MCF 10A (cell line): ENCODE results near the gene ANKRD60. TPM values are rescaled to one million over a fixed set of nuclear protein-coding genes. Genes with fewer than 3 reads are reported as not detected.

Experiments
- BruUV-seq: library from RNA; stranded (reverse); fragments of 400-500 nt; replicated peaks from 2 replicates; lab custom pipeline; 2021; lab: Mats Ljungman, UMichigan
- CTCF ChIA-PET: fragments of 300-600 bp; sonication (Branson Sonifier 250); formaldehyde crosslinking; extraction: SDS; loops from one replicate; lab custom pipeline; 2021; ENCODE audit warnings: antibody characterized with exemption, inconsistent platforms; lab: Yijun Ruan, JAX
- POLR2A ChIA-PET: fragments of 300-600, 350-650 bp; sonication (Branson Sonifier 250); formaldehyde crosslinking; extraction: SDS; loops from one replicate; lab custom pipeline; 2020; ENCODE audit warnings: antibody characterized with exemption, inconsistent platforms; lab: Yijun Ruan, JAX
- DNase-seq: peaks from one replicate; pipeline ENCODE4 v3.0.0-alpha.2; 2018; ENCODE audit not compliant: unreplicated experiment
- H3K27ac Mint-ChIP-seq: one replicate; pipeline ENCODE4 v1.8.0; 2022; ENCODE audit warnings: mild to moderate bottlenecking, low read depth, mixed read lengths; ENCODE audit not compliant: unreplicated experiment
- H3K27me3 Mint-ChIP-seq: one replicate; pipeline ENCODE4 v1.8.0; 2022; ENCODE audit warnings: mixed read lengths; ENCODE audit not compliant: insufficient read depth, unreplicated experiment
- H3K36me3 Mint-ChIP-seq: one replicate; pipeline ENCODE4 v1.8.0; 2022; ENCODE audit warnings: mild to moderate bottlenecking, moderate library complexity, mixed read lengths; ENCODE audit not compliant: insufficient read depth, unreplicated experiment
- H3K4me1 Mint-ChIP-seq: one replicate; pipeline ENCODE4 v1.8.0; 2022; ENCODE audit warnings: mixed read lengths; ENCODE audit not compliant: insufficient read depth, unreplicated experiment
- H3K4me3 Mint-ChIP-seq: one replicate; pipeline ENCODE4 v1.8.0; 2022; ENCODE audit warnings: mild to moderate bottlenecking, moderate library complexity, mixed read lengths; ENCODE audit not compliant: unreplicated experiment
- H3K9me3 Mint-ChIP-seq: one replicate; pipeline ENCODE4 v1.8.0; 2022; ENCODE audit warnings: mixed read lengths; ENCODE audit not compliant: unreplicated experiment
- intact Hi-C: fragments of 100-400 bp; cut with micrococcal nuclease; formaldehyde crosslinking; loops from 2 replicates; pipeline ENCODE4 v1.14.1; 2022
- total RNA-seq: library from RNA; stranded (reverse); gene quantifications from 2 replicates; pipeline ENCODE4 v1.2.3, GENCODE V29; 2022
- TF ChIP-seq, protein P1 (sequence below): fragments of 200-600 bp; IDR thresholded peaks from one replicate; pipeline ENCODE4 v1.8.0; 2022; ENCODE audit warnings: antibody characterized with exemption, mild to moderate bottlenecking; ENCODE audit not compliant: unreplicated experiment

Gene ANKRD60
- total RNA-seq, 1 experiment from 2014 or later: not detected

DNA sequence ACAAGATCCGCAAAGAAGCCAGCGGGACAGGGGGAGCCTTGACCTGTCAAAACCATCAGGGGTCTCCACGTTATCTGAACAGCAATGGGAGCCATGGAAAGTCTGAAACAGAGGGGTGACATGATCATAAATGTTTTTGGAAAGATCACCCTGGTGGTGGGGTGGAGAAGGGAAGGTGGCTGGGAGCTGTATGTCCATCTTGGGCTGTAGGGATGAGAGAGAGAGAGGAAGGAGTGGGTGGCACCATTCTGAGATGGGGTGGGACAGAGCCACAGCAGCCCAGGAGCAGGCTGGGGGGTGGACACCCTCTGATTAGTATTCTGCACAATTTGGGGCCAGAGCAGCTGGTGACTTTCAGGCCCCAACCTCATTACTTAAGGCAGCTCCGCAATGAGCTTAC is 30.1 kb downstream of the ANKRD60 start:
- no peak for DNase-seq
- Mint-ChIP-seq H3K27ac (no peak overlapping the region), H3K9me3 (peaks cover 11% of the 10 kb centered on the region), H3K36me3 (no peaks in the 10 kb centered on the region), H3K27me3 (peaks cover 43% of the 10 kb centered on the region), H3K4me3 (no peak overlapping the region), H3K4me1 (no peaks in the 10 kb centered on the region)
- CTCF ChIA-PET: interaction anchor here (1.1 to 2.2 kb wide), 2 partner anchors 10 to 577 kb away, joined by 4 to 6 read pairs; no protein-coding TSS in a partner anchor
- TF ChIP-seq, protein P1, sequence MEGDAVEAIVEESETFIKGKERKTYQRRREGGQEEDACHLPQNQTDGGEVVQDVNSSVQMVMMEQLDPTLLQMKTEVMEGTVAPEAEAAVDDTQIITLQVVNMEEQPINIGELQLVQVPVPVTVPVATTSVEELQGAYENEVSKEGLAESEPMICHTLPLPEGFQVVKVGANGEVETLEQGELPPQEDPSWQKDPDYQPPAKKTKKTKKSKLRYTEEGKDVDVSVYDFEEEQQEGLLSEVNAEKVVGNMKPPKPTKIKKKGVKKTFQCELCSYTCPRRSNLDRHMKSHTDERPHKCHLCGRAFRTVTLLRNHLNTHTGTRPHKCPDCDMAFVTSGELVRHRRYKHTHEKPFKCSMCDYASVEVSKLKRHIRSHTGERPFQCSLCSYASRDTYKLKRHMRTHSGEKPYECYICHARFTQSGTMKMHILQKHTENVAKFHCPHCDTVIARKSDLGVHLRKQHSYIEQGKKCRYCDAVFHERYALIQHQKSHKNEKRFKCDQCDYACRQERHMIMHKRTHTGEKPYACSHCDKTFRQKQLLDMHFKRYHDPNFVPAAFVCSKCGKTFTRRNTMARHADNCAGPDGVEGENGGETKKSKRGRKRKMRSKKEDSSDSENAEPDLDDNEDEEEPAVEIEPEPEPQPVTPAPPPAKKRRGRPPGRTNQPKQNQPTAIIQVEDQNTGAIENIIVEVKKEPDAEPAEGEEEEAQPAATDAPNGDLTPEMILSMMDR: no peak
- POLR2A ChIA-PET: interaction anchor here (0.6 kb wide), 1 partner anchor 195 kb away, joined by 3 read pairs; no protein-coding TSS in a partner anchor
- no TSS peak for BruUV-seq
- intact Hi-C loops: no loop called here

DNA sequence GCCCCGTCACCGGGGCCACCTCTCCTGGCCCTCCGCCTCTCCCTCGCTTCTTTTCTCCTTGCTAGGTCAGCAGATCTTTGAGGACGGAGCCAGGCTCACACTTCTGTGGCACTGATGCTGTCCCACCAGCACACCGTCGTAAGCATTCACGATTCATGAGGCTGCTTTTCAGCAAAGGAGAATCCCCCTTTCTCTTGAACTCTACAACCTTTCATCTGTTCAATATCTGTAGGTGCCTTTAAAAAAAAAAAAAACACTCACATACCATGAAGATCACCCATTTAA is 31.3 kb downstream of the ANKRD60 start:
- peaks cover 11% of the 10 kb centered on the region for H3K9me3 Mint-ChIP-seq
- TF ChIP-seq, protein P1: no peak
- peaks cover 44% of the 10 kb centered on the region for H3K27me3 Mint-ChIP-seq
- ChIA-PET CTCF (no interaction called here), POLR2A (no interaction called here)
- no peaks in the 10 kb centered on the region for H3K4me1 Mint-ChIP-seq
- no peak overlapping the region for H3K27ac Mint-ChIP-seq
- intact Hi-C loops: no loop called here
- no peak for DNase-seq
- no TSS peak for BruUV-seq
- H3K4me3 Mint-ChIP-seq: no peak overlapping the region
- no peaks in the 10 kb centered on the region for H3K36me3 Mint-ChIP-seq

DNA sequence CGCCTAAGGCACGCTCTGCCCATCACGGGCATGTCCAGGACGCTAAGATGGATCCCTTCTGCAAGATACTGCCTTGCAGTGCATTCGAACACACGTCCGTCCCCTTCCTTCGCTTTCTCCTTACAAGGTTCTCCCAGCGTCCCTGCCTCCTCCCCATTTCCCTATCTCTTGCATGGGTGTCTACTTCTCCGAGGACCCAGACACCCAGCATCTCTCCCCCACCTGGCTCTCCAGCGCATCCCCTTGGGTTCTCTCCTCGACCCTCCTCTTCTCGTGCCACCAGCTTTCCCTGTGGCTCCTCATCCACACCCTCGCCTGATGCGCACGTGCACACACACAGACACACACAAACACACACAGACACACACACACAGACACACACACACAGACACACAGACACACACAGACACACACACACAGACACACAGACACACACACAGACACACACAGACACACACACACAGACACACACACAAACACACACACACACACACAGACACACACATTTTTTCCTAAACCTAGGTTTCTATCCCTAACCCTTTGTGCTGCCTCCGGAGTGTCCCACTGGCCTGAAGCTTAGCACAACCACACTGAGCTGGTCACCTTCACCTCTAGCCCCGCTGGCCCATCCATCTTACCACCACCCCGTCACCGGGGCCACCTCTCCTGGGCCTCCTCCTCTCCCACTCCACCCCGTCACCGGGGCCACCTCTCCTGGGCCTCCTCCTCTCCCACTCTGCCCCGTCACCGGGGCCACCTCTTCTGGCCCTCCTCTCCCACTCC is 31.9 kb downstream of the ANKRD60 start:
- Mint-ChIP-seq H3K4me1 (no peaks in the 10 kb centered on the region), H3K27ac (no peak overlapping the region), H3K27me3 (peaks cover 43% of the 10 kb centered on the region), H3K9me3 (peaks cover 11% of the 10 kb centered on the region), H3K36me3 (no peaks in the 10 kb centered on the region), H3K4me3 (no peak overlapping the region)
- intact Hi-C loops: no loop called here
- no TSS peak for BruUV-seq
- TF ChIP-seq, protein P1: no peak
- CTCF ChIA-PET: interaction anchor here (0.6 to 1.2 kb wide), 3 partner anchors 11 to 745 kb away, joined by 3 read pairs; no protein-coding TSS in a partner anchor
- POLR2A ChIA-PET: no interaction called here
- no peak for DNase-seq

DNA sequence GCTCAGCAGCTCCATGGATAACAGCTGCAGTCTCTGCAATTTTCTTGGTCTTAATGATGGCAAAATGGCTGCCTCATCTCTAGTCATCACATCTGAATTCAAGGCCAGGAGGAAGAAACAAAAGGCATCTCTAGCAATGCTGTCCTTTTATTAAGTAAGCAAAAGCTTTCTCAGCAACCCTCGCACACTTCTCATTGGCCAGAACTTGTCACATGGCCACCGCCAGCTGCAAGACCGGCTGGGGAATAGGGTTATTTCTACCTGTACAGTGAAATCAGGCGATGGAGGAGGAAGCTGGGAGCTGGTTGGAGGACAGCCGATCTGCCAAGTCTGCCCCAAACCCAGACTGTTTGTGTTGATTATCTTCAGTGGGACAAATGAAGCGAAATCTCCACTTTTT is 33.4 kb downstream of the ANKRD60 start:
- BruUV-seq: no TSS peak
- CTCF ChIA-PET: interaction anchor here (0.6 to 1.9 kb wide), 14 partner anchors 8 to 771 kb away, joined by 3 to 6 read pairs (median 4); no protein-coding TSS in a partner anchor
- POLR2A ChIA-PET: no interaction called here

More for the DNA sequence above, 33.4 kb downstream of the ANKRD60 start:
- Mint-ChIP-seq H3K9me3 (peaks cover 11% of the 10 kb centered on the region), H3K27ac (no peak overlapping the region), H3K36me3 (no peaks in the 10 kb centered on the region), H3K4me1 (no peaks in the 10 kb centered on the region), H3K4me3 (no peak overlapping the region), H3K27me3 (peaks cover 54% of the 10 kb centered on the region)
- TF ChIP-seq, protein P1: no peak
- no peak for DNase-seq
- intact Hi-C loops: no loop called here
